ENCODE results near the gene MRPL23. TPM values are rescaled to one million over a fixed set of nuclear protein-coding genes. Genes with fewer than 3 reads are reported as not detected.

The MRPL23 gene
- total RNA-seq, 1 experiment from 2014 or later: 76.3 TPM

DNA sequence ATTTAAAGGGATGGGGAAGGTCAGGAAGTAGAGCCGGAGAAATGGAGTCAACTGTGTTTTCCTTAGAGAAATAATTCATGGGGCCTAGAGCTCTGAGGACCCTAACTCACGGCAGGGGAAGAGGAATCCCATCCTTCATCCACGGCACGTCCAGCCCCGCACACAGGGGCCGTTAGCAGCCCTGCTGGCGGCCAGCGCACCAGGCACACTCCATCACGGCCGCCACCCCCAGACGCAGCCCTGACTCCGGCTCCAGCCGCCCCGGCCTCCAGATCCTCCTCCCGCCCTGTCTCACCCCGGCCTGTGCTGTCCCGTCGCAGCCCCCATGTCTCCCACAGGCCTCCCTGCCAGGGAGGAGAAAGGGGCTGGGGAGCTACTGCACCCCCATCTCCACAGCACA lies 11.2 kb downstream of the MRPL23 start:
- H2AFZ ChIP-seq: no peak overlapping the region
- H3K4me3 ChIP-seq: no peak overlapping the region
- no peak for DNase-seq
- no peaks in the 10 kb centered on the region for H3K79me2 ChIP-seq (ENCODE audit: low read depth)
- H3K27ac ChIP-seq: no peak overlapping the region
- no peaks in the 10 kb centered on the region for H3K4me1 ChIP-seq (replicated peaks; ENCODE audit: insufficient read depth)
- H3K36me3 ChIP-seq (ENCODE audit: low read depth): no peaks in the 10 kb centered on the region
- ChIA-PET CTCF (no interaction called here), POLR2A (ENCODE audit: unreplicated experiment) (no interaction called here)
- H3K27me3 ChIP-seq (ENCODE audit: insufficient read depth, low read depth): no peaks in the 10 kb centered on the region
- no TSS peak for BruUV-seq (replicated peaks)
- no peaks in the 10 kb centered on the region for H3F3A ChIP-seq (ENCODE audit: insufficient read depth, low read depth)
- TF ChIP-seq, protein P1, sequence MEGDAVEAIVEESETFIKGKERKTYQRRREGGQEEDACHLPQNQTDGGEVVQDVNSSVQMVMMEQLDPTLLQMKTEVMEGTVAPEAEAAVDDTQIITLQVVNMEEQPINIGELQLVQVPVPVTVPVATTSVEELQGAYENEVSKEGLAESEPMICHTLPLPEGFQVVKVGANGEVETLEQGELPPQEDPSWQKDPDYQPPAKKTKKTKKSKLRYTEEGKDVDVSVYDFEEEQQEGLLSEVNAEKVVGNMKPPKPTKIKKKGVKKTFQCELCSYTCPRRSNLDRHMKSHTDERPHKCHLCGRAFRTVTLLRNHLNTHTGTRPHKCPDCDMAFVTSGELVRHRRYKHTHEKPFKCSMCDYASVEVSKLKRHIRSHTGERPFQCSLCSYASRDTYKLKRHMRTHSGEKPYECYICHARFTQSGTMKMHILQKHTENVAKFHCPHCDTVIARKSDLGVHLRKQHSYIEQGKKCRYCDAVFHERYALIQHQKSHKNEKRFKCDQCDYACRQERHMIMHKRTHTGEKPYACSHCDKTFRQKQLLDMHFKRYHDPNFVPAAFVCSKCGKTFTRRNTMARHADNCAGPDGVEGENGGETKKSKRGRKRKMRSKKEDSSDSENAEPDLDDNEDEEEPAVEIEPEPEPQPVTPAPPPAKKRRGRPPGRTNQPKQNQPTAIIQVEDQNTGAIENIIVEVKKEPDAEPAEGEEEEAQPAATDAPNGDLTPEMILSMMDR (conservative IDR thresholded peaks at IDR 0.05): no peak
- no peak for TF ChIP-seq EZH2 (IDR thresholded peaks at IDR 0.05; ENCODE audit: low read depth)
- intact Hi-C loops (cut with micrococcal nuclease; ENCODE audit: unreplicated experiment): no loop called here
- no peaks in the 10 kb centered on the region for H3K9me3 ChIP-seq (ENCODE audit: insufficient read depth, low read depth)
- no peaks in the 10 kb centered on the region for H3K9me2 ChIP-seq (ENCODE audit: insufficient read depth)
- H3K4me2 ChIP-seq: no peak overlapping the region
- no peaks in the 10 kb centered on the region for H4K20me1 ChIP-seq (ENCODE audit: insufficient read depth)

DNA sequence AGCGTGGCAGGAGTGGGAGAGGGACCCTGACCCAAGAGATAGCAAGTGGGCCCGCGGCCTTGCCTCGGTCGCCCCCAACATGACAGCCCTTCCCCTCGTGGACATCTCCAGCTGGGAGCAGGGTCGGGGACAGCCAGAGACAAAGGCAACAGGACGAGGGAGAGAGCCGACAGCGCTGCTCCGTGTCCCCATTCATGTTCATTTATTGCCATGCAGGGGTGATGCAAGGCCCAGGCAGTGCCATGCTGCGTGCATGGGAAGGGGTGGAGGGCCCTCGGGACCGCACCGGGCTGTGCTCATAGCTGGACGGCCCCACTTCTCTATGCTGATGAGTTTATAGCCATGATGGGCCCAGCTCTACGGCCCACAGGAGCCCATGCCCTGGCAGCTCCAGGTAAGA lies 12.7 kb downstream of the MRPL23 start:
- H3K4me1 ChIP-seq (replicated peaks; ENCODE audit: insufficient read depth): no peaks in the 10 kb centered on the region
- TF ChIP-seq, protein P1 (conservative IDR thresholded peaks at IDR 0.05): no peak
- TF ChIP-seq EZH2 (IDR thresholded peaks at IDR 0.05; ENCODE audit: low read depth): no peak
- H4K20me1 ChIP-seq (ENCODE audit: insufficient read depth): no peaks in the 10 kb centered on the region
- no peaks in the 10 kb centered on the region for H3K9me2 ChIP-seq (ENCODE audit: insufficient read depth)
- H3K9me3 ChIP-seq (ENCODE audit: insufficient read depth, low read depth): no peaks in the 10 kb centered on the region
- intact Hi-C loops (cut with micrococcal nuclease; ENCODE audit: unreplicated experiment): no loop called here
- no peak overlapping the region for H3K27ac ChIP-seq
- H3K36me3 ChIP-seq (ENCODE audit: low read depth): no peaks in the 10 kb centered on the region
- no peak overlapping the region for H2AFZ ChIP-seq
- H3K27me3 ChIP-seq (ENCODE audit: insufficient read depth, low read depth): no peaks in the 10 kb centered on the region
- no TSS peak for BruUV-seq (replicated peaks)
- no peaks in the 10 kb centered on the region for H3K79me2 ChIP-seq (ENCODE audit: low read depth)
- H3F3A ChIP-seq (ENCODE audit: insufficient read depth, low read depth): no peaks in the 10 kb centered on the region
- DNase-seq: no peak
- ChIA-PET CTCF (no interaction called here), POLR2A (ENCODE audit: unreplicated experiment) (no interaction called here)
- H3K4me3 ChIP-seq: no peak overlapping the region
- H3K4me2 ChIP-seq: no peak overlapping the region

DNA sequence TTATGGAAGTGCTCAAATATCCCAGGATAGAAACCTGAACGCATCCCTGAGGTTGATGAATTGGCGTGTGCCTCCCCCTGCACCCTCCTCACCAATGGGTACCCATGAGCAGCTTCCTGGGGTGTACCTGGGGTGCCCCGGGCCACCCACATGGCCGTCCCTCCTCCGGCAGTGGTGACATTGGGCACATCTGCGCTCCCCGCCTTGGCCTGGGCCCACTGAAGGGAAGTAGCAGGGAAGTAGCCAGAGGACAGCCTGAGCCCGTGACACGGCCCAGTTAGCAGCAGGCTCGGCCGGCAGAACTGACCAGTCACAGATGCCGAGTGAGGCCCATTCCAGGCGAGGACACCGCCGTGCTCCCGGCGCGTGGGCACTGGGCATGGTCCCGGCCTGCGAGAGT lies 16.7 kb downstream of the MRPL23 start:
- no peak overlapping the region for H3K4me2 ChIP-seq
- ChIA-PET CTCF (no interaction called here), POLR2A (ENCODE audit: unreplicated experiment) (no interaction called here)
- H3K27me3 ChIP-seq (ENCODE audit: insufficient read depth, low read depth): no peaks in the 10 kb centered on the region
- no TSS peak for BruUV-seq (replicated peaks)
- H2AFZ ChIP-seq: no peak overlapping the region
- H3K4me3 ChIP-seq: no peak overlapping the region
- TF ChIP-seq, protein P1 (conservative IDR thresholded peaks at IDR 0.05): no peak
- TF ChIP-seq EZH2 (IDR thresholded peaks at IDR 0.05; ENCODE audit: low read depth): no peak
- DNase-seq: no peak
- intact Hi-C loops (cut with micrococcal nuclease; ENCODE audit: unreplicated experiment): no loop called here
- no peaks in the 10 kb centered on the region for H3F3A ChIP-seq (ENCODE audit: insufficient read depth, low read depth)
- H3K4me1 ChIP-seq (replicated peaks; ENCODE audit: insufficient read depth): no peaks in the 10 kb centered on the region
- no peak overlapping the region for H3K27ac ChIP-seq
- H3K79me2 ChIP-seq (ENCODE audit: low read depth): no peaks in the 10 kb centered on the region
- H4K20me1 ChIP-seq (ENCODE audit: insufficient read depth): no peaks in the 10 kb centered on the region
- no peaks in the 10 kb centered on the region for H3K36me3 ChIP-seq (ENCODE audit: low read depth)
- no peaks in the 10 kb centered on the region for H3K9me3 ChIP-seq (ENCODE audit: insufficient read depth, low read depth)
- no peaks in the 10 kb centered on the region for H3K9me2 ChIP-seq (ENCODE audit: insufficient read depth)
